A549 (cell line): ENCODE results near the gene GRIK4. TPM values are rescaled to one million over a fixed set of nuclear protein-coding genes. Genes with fewer than 3 reads are reported as not detected.

Experiments
- ATAC-seq, 2 experiments: fragments of 200-7000 bp in 1 of 2; fragments of >200 bp in 1 of 2; cut with Nextera tagmentation in 1 of 2; cut with Tn5 transposase in 1 of 2; 3 replicates each; pipeline versions ENCODE4 v1.8.0 to v1.9.1; 2018 to 2020; ENCODE audit warnings: mild to moderate bottlenecking in 1 of 2, moderate library complexity in 1 of 2
- CTCF ChIA-PET: fragments of 300-600 bp; sonication (Branson Sonifier 250); formaldehyde crosslinking; extraction: SDS; loops from one replicate; lab custom pipeline; 2021; ENCODE audit warnings: antibody characterized with exemption, inconsistent platforms; lab: Yijun Ruan, JAX
- POLR2A ChIA-PET: fragments of 350-600 bp; formaldehyde crosslinking; extraction: SDS; loops from one replicate; lab custom pipeline; 2021; ENCODE audit warnings: antibody characterized with exemption, inconsistent platforms; lab: Yijun Ruan, JAX
- DNase-seq, 2 experiments: peaks; one replicate each; pipeline versions ENCODE4 v3.0.0 to v3.0.0-alpha.2; 2011 to 2016; ENCODE audit warnings: low read depth in 1 of 2, low spot score in 1 of 2
- FAIRE-seq: peaks from 2 replicates; lab custom pipeline; 2011; peaks lifted over from hg19 to GRCh38; lab: Jason Lieb, UNC
- H3K27ac ChIP-seq, 2 experiments: fragments of >200 bp; sonication (Bioruptor Twin); formaldehyde crosslinking; 3 replicates each; pipeline ENCODE4 v1.5.1; 2016 to 2017
- H3K4me1 ChIP-seq: fragments of >200 bp; sonication (Bioruptor Twin); formaldehyde crosslinking; 3 replicates; pipeline ENCODE4 v1.6.1; 2016
- H3K4me2 ChIP-seq: fragments of >200 bp; sonication (Bioruptor Twin); formaldehyde crosslinking; 3 replicates; pipeline ENCODE4 v1.6.1; 2016
- H3K4me3 ChIP-seq: fragments of >200 bp; sonication (Bioruptor Twin); formaldehyde crosslinking; 3 replicates; pipeline ENCODE4 v1.5.1; 2016
- H3K9me3 ChIP-seq: fragments of >200 bp; sonication (Bioruptor Twin); formaldehyde crosslinking; 3 replicates; pipeline ENCODE4 v1.6.1; 2016
- ATOH8 ChIP-seq: fragments of 250-450 bp; sonication (Bioruptor Pico); IDR thresholded peaks from 2 replicates; pipeline ENCODE4 v1.5.0; 2020; ENCODE audit warnings: low read depth, mild to moderate bottlenecking, moderate library complexity
- CBX2 ChIP-seq: fragments of 200-600 bp; sonication (generic); IDR thresholded peaks from 2 replicates; pipeline ENCODE4 v1.6.1; 2016; ENCODE audit warnings: low read depth, mild to moderate bottlenecking, borderline replicate concordance
- CBX8 ChIP-seq: fragments of 200-600 bp; sonication (generic); IDR thresholded peaks from 2 replicates; pipeline ENCODE4 v1.6.1; 2016
- CEBPB ChIP-seq, 2 experiments: fragments of >200 bp in 1 of 2; sonication (Bioruptor Twin) in 1 of 2; formaldehyde crosslinking in 1 of 2; IDR thresholded peaks; 2 replicates each; pipeline ENCODE4 v1.6.1; 2012 to 2016
- CHD4 ChIP-seq: fragments of 200-600 bp; sonication (generic); IDR thresholded peaks from 2 replicates; pipeline ENCODE4 v1.6.1; 2016; ENCODE audit warnings: antibody characterized with exemption, mild to moderate bottlenecking, borderline replicate concordance
- EHMT2 ChIP-seq: fragments of 200-600 bp; sonication (generic); IDR thresholded peaks from 2 replicates; pipeline ENCODE4 v1.6.1; 2016; ENCODE audit warnings: antibody characterized with exemption, low read depth, mild to moderate bottlenecking, moderate library complexity
- FOSB ChIP-seq: fragments of 250-450 bp; sonication (Bioruptor Pico); IDR thresholded peaks from 2 replicates; pipeline ENCODE4 v1.5.0; 2020; ENCODE audit warnings: mild to moderate bottlenecking, moderate library complexity
- FOSL2 ChIP-seq, 2 experiments: fragments of 450-650 bp in 1 of 2; fragments of >200 bp in 1 of 2; sonication (Bioruptor Twin) in 1 of 2; formaldehyde crosslinking; IDR thresholded peaks; 2 replicates each; pipeline versions ENCODE4 v1.5.0 to v1.6.1; 2016 to 2020; ENCODE audit warnings: mild to moderate bottlenecking in 1 of 2, moderate library complexity in 1 of 2
- GATA3 ChIP-seq: IDR thresholded peaks from 2 replicates; pipeline ENCODE4 v1.6.1; 2012; ENCODE audit warnings: borderline replicate concordance
- HDAC2 ChIP-seq: fragments of 200-600 bp; sonication (generic); IDR thresholded peaks from 2 replicates; pipeline ENCODE4 v1.6.1; 2016
- HES2 ChIP-seq: fragments of >200 bp; sonication (Bioruptor Twin); formaldehyde crosslinking; IDR thresholded peaks from 2 replicates; pipeline ENCODE4 v1.6.1; 2016
- HOXA7 ChIP-seq: fragments of 250-450 bp; sonication (Bioruptor Pico); IDR thresholded peaks from 2 replicates; pipeline ENCODE4 v1.5.0; 2020; ENCODE audit warnings: mild to moderate bottlenecking, moderate library complexity
- HOXB5 ChIP-seq: fragments of 250-450 bp; sonication (Bioruptor Pico); IDR thresholded peaks from 2 replicates; pipeline ENCODE4 v1.5.0; 2020; ENCODE audit warnings: mild to moderate bottlenecking, moderate library complexity
- KDM1A ChIP-seq: fragments of 200-600 bp; sonication (generic); IDR thresholded peaks from 2 replicates; pipeline ENCODE4 v1.6.1; 2016; ENCODE audit warnings: low read depth, mild to moderate bottlenecking
- KDM5A ChIP-seq: fragments of 200-600 bp; sonication (generic); IDR thresholded peaks from 2 replicates; pipeline ENCODE4 v1.6.1; 2016; ENCODE audit warnings: antibody characterized with exemption, mild to moderate bottlenecking
- NR3C1 ChIP-seq: fragments of >200 bp; sonication (Bioruptor Twin); formaldehyde crosslinking; IDR thresholded peaks from 3 replicates; pipeline ENCODE4 v1.6.1; 2017
- RAD21 ChIP-seq, 2 experiments: fragments of >200 bp in 1 of 2; sonication (Bioruptor Twin) in 1 of 2; formaldehyde crosslinking in 1 of 2; IDR thresholded peaks in 1 of 2; conservative IDR thresholded peaks in 1 of 2; 2 replicates in 1 of 2; 3 replicates in 1 of 2; pipeline ENCODE4 v1.6.1; 2012 to 2018; ENCODE audit warnings: inconsistent platforms in 1 of 2
- RCOR1 ChIP-seq: fragments of 150-350 bp; IDR thresholded peaks from 2 replicates; pipeline ENCODE4 v1.6.1; 2014; ENCODE audit warnings: antibody characterized with exemption, low read length, low read depth
- RFX5 ChIP-seq: fragments of 450-650 bp; IDR thresholded peaks from 2 replicates; pipeline ENCODE4 v1.7.1; 2014; ENCODE audit warnings: antibody characterized with exemption, mild to moderate bottlenecking, moderate library complexity
- RNF2 ChIP-seq: fragments of 200-600 bp; sonication (generic); IDR thresholded peaks from 2 replicates; pipeline ENCODE4 v1.6.1; 2016; ENCODE audit warnings: low read depth, mild to moderate bottlenecking, antibody characterized with exemption, moderate library complexity, borderline replicate concordance
- TFCP2L1 ChIP-seq: fragments of 250-450 bp; sonication (Bioruptor Pico); IDR thresholded peaks from 2 replicates; pipeline ENCODE4 v1.5.0; 2021; ENCODE audit warnings: mild to moderate bottlenecking
- TP53 ChIP-seq: fragments of 250-450 bp; sonication (Bioruptor Pico); IDR thresholded peaks from 2 replicates; pipeline ENCODE4 v1.5.0; 2021; ENCODE audit warnings: mild to moderate bottlenecking, moderate library complexity
- USF2 ChIP-seq: fragments of 450-650 bp; IDR thresholded peaks from 2 replicates; pipeline ENCODE4 v1.6.1; 2014; ENCODE audit warnings: antibody characterized with exemption
- ZFP36 ChIP-seq: fragments of 450-650 bp; IDR thresholded peaks from 2 replicates; pipeline ENCODE4 v1.6.1; 2014; ENCODE audit warnings: borderline replicate concordance; ENCODE audit not compliant: partially characterized antibody
- ZNF302 ChIP-seq: fragments of 250-450 bp; sonication (Bioruptor Pico); IDR thresholded peaks from 2 replicates; pipeline ENCODE4 v1.9.0; 2021; ENCODE audit warnings: inconsistent platforms, mild to moderate bottlenecking, moderate library complexity
- ZSCAN20 ChIP-seq: fragments of 250-450 bp; sonication (Bioruptor Pico); IDR thresholded peaks from 2 replicates; pipeline ENCODE4 v1.8.0; 2022; ENCODE audit warnings: mild to moderate bottlenecking, moderate library complexity
- WGBS: methylation state at CpG from one replicate; pipeline ENCODE4 v1.1.6; 2017; ENCODE audit errors: missing lambda C conversion rate; 5-methylcytosine and 5-hydroxymethylcytosine counted together
- polyA plus RNA-seq, 4 experiments: library from polyadenylated mRNA; depleted of rRNA in 3 of 4; stranded (reverse); fragments of >200 nt; fragmentation: RNase III in 1 of 4; extraction: RNeasy Plus Mini Kit Qiagen cat#74134 plus additional on column Dnase treatment in 1 of 4; gene quantifications; 2 replicates in 3 of 4; 3 replicates in 1 of 4; pipeline ENCODE4 v1.2.3, GENCODE V29; 2011 to 2017
- TF ChIP-seq, protein P1 (sequence below): IDR thresholded peaks from 2 replicates; pipeline ENCODE4 v1.6.1; 2012

Gene GRIK4
- polyA plus RNA-seq, 2 of the 4 experiments (the other 2 are of a cell fraction) = 0.01 TPM; not detected in 1

DNA sequence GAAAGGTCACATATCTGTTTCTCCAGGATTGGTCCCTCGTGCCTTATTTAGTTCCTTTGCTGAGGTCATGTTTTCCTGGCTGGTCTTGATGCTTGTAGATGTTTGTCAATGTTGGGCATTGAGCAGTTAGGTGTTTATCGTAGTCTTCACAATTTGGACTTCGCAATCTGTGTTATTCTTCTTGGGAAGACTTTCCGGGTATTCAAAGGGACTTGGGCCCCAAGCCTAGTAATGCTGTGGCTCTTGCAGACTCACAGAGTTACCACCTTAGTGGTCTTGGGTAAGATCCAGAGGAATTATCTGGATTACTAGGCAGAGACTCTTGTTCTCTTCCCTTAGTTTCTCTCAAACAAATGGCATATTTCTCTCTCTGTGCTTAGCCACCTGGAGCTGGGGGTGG lies 223.5 kb downstream of the GRIK4 start:
- Histone ChIP-seq H3K27ac (no peak overlapping the region), H3K4me1 (no peaks in the 10 kb centered on the region), H3K4me2 (no peak overlapping the region), H3K4me3 (no peak overlapping the region), H3K9me3 (no peaks in the 10 kb centered on the region)
- FAIRE-seq (no peak), ATAC-seq (no peak)
- ChIA-PET CTCF (interaction anchor here (1.0 kb wide), 1 partner anchor 224 kb away, joined by 4 read pairs; the partner anchor contains the start of gene GRIK4), POLR2A (no interaction called here)
- 31% methylated on average over 4 of the region's 4 CpGs for WGBS
- TF ChIP-seq KDM5A = no peak
- TF ChIP-seq FOSB = no peak
- TF ChIP-seq RFX5 = no peak
- TF ChIP-seq CBX2 = no peak
- no peak for TF ChIP-seq EHMT2
- TF ChIP-seq GATA3 = no peak
- no peak for TF ChIP-seq ZSCAN20 (CRISPR knock-in tag)
- no peak for TF ChIP-seq TP53
- TF ChIP-seq ZNF302 (CRISPR knock-in tag) = no peak
- TF ChIP-seq, all 56 proteins: peak for 0
- no peak for DNase-seq

- no peak overlapping the region for H3K4me3 ChIP-seq
- no peak for ATAC-seq
- no peak overlapping the region for H3K27ac ChIP-seq
- ChIA-PET POLR2A (no interaction called here), CTCF (interaction anchor here (1.0 kb wide), 1 partner anchor 228 kb away, joined by 3 read pairs; no protein-coding TSS in a partner anchor)
- H3K4me1 ChIP-seq = no peaks in the 10 kb centered on the region
- H3K9me3 ChIP-seq = no peaks in the 10 kb centered on the region
- no peak for DNase-seq
- no peak for FAIRE-seq
- 57% methylated on average over 8 of the region's 10 CpGs for WGBS
- TF ChIP-seq ATOH8 (CRISPR knock-in tag) (no peak), KDM1A (no peak), HOXA7 (CRISPR knock-in tag) (no peak), ZFP36 (no peak), HDAC2 (no peak), RFX5 (no peak), USF2 (no peak), CBX8 (no peak), HES2 (no peak), RAD21 (conservative IDR thresholded peaks at IDR 0.05 in 1 of 2, IDR thresholded peaks at IDR 0.05 in 1 of 2) (no peak), GATA3 (no peak), NR3C1 (no peak), TFCP2L1 (CRISPR knock-in tag) (no peak), RCOR1 (no peak), CEBPB (IDR thresholded peaks at IDR 0.05) (no peak), HOXB5 (CRISPR knock-in tag) (no peak), RNF2 (no peak), CHD4 (no peak), FOSL2 (IDR thresholded peaks at IDR 0.05) (no peak), FOSL2 (CRISPR knock-in tag; IDR thresholded peaks at IDR 0.05) (no peak)
- TF ChIP-seq, protein P1, sequence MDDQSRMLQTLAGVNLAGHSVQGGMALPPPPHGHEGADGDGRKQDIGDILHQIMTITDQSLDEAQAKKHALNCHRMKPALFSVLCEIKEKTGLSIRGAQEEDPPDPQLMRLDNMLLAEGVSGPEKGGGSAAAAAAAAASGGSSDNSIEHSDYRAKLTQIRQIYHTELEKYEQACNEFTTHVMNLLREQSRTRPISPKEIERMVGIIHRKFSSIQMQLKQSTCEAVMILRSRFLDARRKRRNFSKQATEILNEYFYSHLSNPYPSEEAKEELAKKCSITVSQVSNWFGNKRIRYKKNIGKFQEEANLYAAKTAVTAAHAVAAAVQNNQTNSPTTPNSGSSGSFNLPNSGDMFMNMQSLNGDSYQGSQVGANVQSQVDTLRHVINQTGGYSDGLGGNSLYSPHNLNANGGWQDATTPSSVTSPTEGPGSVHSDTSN = no peak
- no peak overlapping the region for H3K4me2 ChIP-seq
Measured at GRCh38 chr11:120738516-120739046, 227.0 kb downstream of the GRIK4 start.
